GM12865 (cell line): ENCODE results near the gene SDCCAG8.
A peak's percentile ranks its signal among the peaks of the same experiment; 100 is the strongest.

ENCODE experiments used
- DNase-seq: peaks from one replicate; pipeline ENCODE4 v3.0.0; 2010; ENCODE audit warnings: low read depth
- H3K4me3 ChIP-seq: 2 replicates; pipeline ENCODE4 v1.5.1; 2011; ENCODE audit warnings: mild to moderate bottlenecking, low read depth, low read length, control low read depth
- TF ChIP-seq, protein P1 (sequence below): IDR thresholded peaks from 2 replicates; pipeline ENCODE4 v1.5.1; 2011; ENCODE audit warnings: low read length, control low read depth, low read depth, inconsistent platforms; ENCODE audit not compliant: insufficient read depth; ENCODE audit errors: missing control alignments

Gene SDCCAG8

DNA sequence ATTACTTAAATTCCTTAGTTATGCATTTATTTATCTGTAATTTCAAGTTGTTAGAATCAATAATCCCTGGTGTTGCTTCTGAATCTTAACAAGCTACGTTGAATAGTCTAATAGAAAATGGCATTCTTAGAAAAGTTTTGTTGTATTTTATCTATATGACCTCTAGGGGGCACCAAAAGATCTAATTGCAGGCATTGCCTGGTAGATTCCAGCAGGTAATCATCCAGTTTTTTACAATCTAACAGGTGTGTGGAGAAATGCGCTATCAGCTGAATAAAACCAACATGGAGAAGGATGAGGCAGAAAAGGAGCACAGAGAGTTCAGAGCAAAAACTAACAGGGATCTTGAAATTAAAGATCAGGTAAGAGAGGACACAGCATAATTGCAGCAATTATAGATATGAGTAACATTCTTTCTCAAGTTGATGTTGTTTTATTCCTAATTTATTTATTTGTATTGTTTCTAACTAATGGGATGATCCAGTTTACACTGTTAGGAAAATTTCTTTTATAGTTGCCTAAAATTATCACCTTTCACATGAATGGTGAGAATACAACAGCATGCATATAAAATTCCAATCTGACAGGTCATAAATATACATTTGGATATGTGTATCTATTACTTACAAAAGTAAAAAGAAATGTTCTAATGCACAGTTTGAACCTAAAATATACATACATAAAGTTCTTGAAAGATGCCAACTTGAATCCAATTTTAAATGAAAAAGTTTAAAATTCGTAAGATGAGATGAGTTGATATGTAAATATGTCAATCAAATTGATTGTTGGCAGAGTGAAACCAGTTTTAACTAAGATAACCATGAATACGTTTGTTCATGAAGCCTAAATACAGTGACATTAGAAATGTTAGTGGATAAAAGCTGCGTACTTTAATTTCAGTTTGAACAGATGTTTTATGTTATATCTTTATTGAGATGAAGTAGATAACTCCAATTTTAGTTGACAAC lies 88.4 kb downstream of the SDCCAG8 start:
- DNase-seq: peak; percentile 34
- TF ChIP-seq, protein P1, sequence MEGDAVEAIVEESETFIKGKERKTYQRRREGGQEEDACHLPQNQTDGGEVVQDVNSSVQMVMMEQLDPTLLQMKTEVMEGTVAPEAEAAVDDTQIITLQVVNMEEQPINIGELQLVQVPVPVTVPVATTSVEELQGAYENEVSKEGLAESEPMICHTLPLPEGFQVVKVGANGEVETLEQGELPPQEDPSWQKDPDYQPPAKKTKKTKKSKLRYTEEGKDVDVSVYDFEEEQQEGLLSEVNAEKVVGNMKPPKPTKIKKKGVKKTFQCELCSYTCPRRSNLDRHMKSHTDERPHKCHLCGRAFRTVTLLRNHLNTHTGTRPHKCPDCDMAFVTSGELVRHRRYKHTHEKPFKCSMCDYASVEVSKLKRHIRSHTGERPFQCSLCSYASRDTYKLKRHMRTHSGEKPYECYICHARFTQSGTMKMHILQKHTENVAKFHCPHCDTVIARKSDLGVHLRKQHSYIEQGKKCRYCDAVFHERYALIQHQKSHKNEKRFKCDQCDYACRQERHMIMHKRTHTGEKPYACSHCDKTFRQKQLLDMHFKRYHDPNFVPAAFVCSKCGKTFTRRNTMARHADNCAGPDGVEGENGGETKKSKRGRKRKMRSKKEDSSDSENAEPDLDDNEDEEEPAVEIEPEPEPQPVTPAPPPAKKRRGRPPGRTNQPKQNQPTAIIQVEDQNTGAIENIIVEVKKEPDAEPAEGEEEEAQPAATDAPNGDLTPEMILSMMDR: peak; percentile 53
- no peak overlapping the region for H3K4me3 ChIP-seq

DNA sequence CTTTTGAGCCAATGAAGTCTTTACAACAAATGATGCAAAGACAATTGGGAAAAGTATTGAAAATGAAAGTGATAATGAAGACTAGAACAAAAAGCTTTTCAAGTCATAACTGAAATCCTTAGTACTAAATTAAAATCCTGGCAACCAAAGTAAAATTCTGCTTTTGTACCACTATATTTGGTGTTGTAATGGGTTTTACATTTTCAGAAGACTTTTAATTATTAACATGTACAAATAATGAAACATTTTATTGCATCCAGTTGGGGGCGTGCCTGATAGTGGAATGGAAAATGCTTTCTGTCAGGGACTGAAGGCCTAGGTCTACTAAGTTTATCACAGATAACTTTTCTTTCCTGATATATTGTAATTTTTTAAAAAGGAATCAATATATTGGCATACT lies 89.4 kb downstream of the SDCCAG8 start:
- no peak overlapping the region; the same call in 1 of the 2 replicates for H3K4me3 ChIP-seq
- TF ChIP-seq, protein P1: no peak
- DNase-seq: peak; percentile 5

DNA sequence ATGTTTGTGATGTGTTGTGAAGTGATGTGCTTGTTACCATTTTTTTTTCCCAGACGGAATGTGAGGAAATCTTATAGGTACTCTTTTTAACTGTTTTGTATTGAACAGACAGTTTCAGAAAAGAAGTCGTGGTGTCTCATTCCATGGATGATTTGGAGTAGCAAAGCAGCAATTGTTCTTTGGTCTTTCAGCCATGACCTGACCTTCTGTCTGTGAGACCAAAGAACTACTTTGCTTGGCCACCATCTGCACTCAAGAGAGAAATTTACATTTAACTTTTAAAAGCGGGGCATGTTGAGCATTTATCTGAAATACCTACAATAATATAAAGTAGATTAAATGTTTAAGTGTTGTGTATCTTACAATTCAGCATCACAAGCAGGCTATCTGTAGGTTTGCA lies 90.2 kb downstream of the SDCCAG8 start:
- DNase-seq: no peak
- H3K4me3 ChIP-seq: no peak overlapping the region
- TF ChIP-seq, protein P1: no peak

GRCh38 chr1:243346468-243346867 lies 90.6 kb downstream of the SDCCAG8 start:
- TF ChIP-seq, protein P1: no peak
- DNase-seq: no peak
- no peak overlapping the region for H3K4me3 ChIP-seq

DNA sequence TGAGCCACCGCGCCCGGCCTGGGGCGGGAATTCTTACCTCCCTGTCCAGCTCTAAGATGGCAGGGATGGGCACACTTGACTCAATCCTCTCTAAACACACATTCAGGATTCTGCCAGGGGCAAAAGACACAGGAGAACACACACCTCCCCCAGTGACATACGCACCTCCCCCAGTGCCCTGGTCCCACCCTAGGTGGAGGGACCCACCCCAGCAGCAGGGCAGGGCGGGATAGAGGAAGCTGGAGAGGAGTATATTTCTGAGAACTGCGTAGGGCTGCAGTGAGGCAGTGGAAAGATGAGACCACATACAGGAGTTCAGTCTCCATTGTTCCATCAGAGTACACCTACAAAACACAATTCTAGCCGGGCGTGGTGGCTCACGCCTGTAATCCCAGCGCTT lies 92.5 kb downstream of the SDCCAG8 start:
- TF ChIP-seq, protein P1: no peak
- no peak overlapping the region for H3K4me3 ChIP-seq
- no peak for DNase-seq

DNA sequence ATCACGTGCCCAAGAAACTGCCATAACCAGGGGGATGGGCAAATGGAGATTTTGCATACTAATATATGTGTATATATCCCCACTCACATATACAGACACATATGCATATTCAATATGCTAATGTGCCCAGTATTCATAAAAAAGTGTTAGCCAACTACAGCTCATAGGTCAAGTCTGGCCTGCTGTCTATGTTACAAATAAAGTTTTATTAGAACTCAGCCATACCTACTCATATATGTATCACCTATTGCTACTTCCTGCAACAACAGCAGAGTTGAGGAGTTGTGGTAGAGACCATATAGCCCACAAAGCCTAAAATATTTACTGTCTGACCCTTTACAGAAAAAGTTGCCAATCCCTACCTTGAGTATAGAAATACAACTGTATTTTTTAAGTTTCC lies 93.3 kb downstream of the SDCCAG8 start:
- H3K4me3 ChIP-seq: no peak overlapping the region
- DNase-seq: no peak
- TF ChIP-seq, protein P1: no peak

GRCh38 chr1:243351337-243351736 lies 95.5 kb downstream of the SDCCAG8 start:
- TF ChIP-seq, protein P1: no peak
- H3K4me3 ChIP-seq: no peak overlapping the region
- DNase-seq: no peak
